Heart left ventricle (tissue), 13 donors: ENCODE results near the gene PRKN.

Experiments used
- POLR2A ChIP-seq, 2 donors: fragments of 450-650 bp; IDR thresholded peaks; one replicate each; pipeline ENCODE4 v1.6.1; 2017; ENCODE audit warnings: antibody characterized with exemption in 2 of 2, mild to moderate bottlenecking in 2 of 2, moderate library complexity in 2 of 2
- TF ChIP-seq, protein P1 (sequence below), 12 donors: fragments of 200-600 bp; sonication (generic) in 4 of 12; IDR thresholded peaks; one replicate each; pipeline versions ENCODE4 v1.5.0 to v1.8.0; 2018 to 2022; ENCODE audit warnings: antibody characterized with exemption in 12 of 12, mild to moderate bottlenecking in 5 of 12
- donor health status: ischemic (EF 13 %, LVEDD 7.1; RV severe dilation, severe dysfunction).
- donor health status: DM: no; HTN: yes; CAD: no.
- donor health status: DM: no; HTN: no; CAD: no.
- donor health status: ischemic (EF 25% LVEDD 6.9; RV normal size, moderate dysfunction).
- donor health status: ischemic (EF 25% LVEDD 5.7; RV mildly dilated, moderate dysfunction).
- donor health status: ischemic (EF 35%, LVEDD 5.7; RV mildly dilated, moderate dysfunction).
- donor health status: nonischemic (EF 11% LVEDD 7.7; RV severe dilation, severe dysfunction).
- donor health status: DM: yes; HTN: yes; CAD: no.
- donor health status: PGD.
- donor health status: ischemic (EF 29% LVEDD 5.4; RV normal size, mild dysfunction).
- donor health status: nonischemic (EF 23%, LVEDD 6.1; RV moderate dilation, normal function).

DNA sequence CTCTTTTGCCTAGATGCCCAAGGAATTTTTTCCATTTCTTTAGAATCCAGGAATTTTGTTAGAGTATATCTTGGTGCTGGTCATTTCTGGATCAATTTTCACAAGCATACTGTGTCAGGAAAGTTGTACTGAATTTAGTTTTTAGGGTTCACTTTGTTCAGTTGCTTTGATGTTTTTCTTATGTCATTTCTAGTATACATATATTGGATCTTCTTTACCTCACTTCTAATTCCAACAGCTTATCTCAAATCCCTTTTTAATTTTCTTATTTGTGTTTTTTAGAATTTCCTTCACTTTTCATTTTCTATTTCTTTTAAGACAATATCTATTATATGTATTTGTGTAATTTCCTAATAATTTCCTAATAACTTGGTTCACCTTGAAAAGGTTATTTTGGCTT is 1172.7 kb downstream of the PRKN start:
- TF ChIP-seq, protein P1, sequence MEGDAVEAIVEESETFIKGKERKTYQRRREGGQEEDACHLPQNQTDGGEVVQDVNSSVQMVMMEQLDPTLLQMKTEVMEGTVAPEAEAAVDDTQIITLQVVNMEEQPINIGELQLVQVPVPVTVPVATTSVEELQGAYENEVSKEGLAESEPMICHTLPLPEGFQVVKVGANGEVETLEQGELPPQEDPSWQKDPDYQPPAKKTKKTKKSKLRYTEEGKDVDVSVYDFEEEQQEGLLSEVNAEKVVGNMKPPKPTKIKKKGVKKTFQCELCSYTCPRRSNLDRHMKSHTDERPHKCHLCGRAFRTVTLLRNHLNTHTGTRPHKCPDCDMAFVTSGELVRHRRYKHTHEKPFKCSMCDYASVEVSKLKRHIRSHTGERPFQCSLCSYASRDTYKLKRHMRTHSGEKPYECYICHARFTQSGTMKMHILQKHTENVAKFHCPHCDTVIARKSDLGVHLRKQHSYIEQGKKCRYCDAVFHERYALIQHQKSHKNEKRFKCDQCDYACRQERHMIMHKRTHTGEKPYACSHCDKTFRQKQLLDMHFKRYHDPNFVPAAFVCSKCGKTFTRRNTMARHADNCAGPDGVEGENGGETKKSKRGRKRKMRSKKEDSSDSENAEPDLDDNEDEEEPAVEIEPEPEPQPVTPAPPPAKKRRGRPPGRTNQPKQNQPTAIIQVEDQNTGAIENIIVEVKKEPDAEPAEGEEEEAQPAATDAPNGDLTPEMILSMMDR (IDR thresholded peaks at IDR 0.05), result no peak
- TF ChIP-seq POLR2A (IDR thresholded peaks at IDR 0.05), result no peak
